ENCODE results near the gene LGALS3.
A peak's percentile ranks its signal among the peaks of the same experiment; 100 is the strongest.

LGALS3 gene

GRCh38 chr14:55120571-55121495, 8.2 kb upstream of the LGALS3 start:
- Histone ChIP-seq H3K9me3 (no peaks in the 10 kb centered on the region), H3K27me3 (ENCODE audit: low read depth) (no peaks in the 10 kb centered on the region), H3K4me1 (peaks cover 21% of the 10 kb centered on the region), H3K36me3 (replicated peaks) (no peaks in the 10 kb centered on the region), H3K4me3 (no peak overlapping the region)
- in situ Hi-C loops (cut with MboI; ENCODE audit: low sequenced_read_pairs): no loop called here
- no peak for DNase-seq (ENCODE audit: low spot score in 2 of 2)

- Histone ChIP-seq H3K4me3 (no peak overlapping the region), H3K36me3 (replicated peaks) (no peaks in the 10 kb centered on the region), H3K9me3 (no peaks in the 10 kb centered on the region), H3K4me1 (peaks cover 21% of the 10 kb centered on the region), H3K27me3 (ENCODE audit: low read depth) (no peaks in the 10 kb centered on the region)
- in situ Hi-C loops (cut with MboI; ENCODE audit: low sequenced_read_pairs): no loop called here
- DNase-seq (ENCODE audit: low spot score in 2 of 2): no peak
Observed at GRCh38 chr14:55121628-55122439, 7.2 kb upstream of the LGALS3 start.

GRCh38 chr14:55122440-55122986, 6.5 kb upstream of the LGALS3 start:
- Histone ChIP-seq H3K9me3 (no peaks in the 10 kb centered on the region), H3K4me3 (no peak overlapping the region), H3K36me3 (replicated peaks) (no peaks in the 10 kb centered on the region), H3K27me3 (ENCODE audit: low read depth) (no peaks in the 10 kb centered on the region), H3K4me1 (peaks cover 21% of the 10 kb centered on the region)
- DNase-seq (ENCODE audit: low spot score in 2 of 2): peak in 1 of 2 experiments; percentile 44
- in situ Hi-C loops (cut with MboI; ENCODE audit: low sequenced_read_pairs): no loop called here

- in situ Hi-C loops (cut with MboI; ENCODE audit: low sequenced_read_pairs): no loop called here
- peaks cover 15% of the 10 kb centered on the region for H3K4me1 ChIP-seq
- H3K4me3 ChIP-seq: no peak overlapping the region
- H3K9me3 ChIP-seq: no peaks in the 10 kb centered on the region
- H3K36me3 ChIP-seq (replicated peaks): no peaks in the 10 kb centered on the region
- no peaks in the 10 kb centered on the region for H3K27me3 ChIP-seq (ENCODE audit: low read depth)
- no peak for DNase-seq (ENCODE audit: low spot score in 2 of 2)
Observed at GRCh38 chr14:55123101-55123500, 6.0 kb upstream of the LGALS3 start.

- Histone ChIP-seq H3K4me1 (peaks cover 13% of the 10 kb centered on the region), H3K9me3 (no peaks in the 10 kb centered on the region), H3K36me3 (replicated peaks) (no peaks in the 10 kb centered on the region), H3K4me3 (no peak overlapping the region), H3K27me3 (ENCODE audit: low read depth) (no peaks in the 10 kb centered on the region)
- no peak for DNase-seq (ENCODE audit: low spot score in 2 of 2)
- in situ Hi-C loops (cut with MboI; ENCODE audit: low sequenced_read_pairs): no loop called here
Observed at GRCh38 chr14:55123852-55124639, 5.0 kb upstream of the LGALS3 start.

- H3K4me3 ChIP-seq: no peak overlapping the region
- no peak for DNase-seq (ENCODE audit: low spot score in 2 of 2)
- H3K4me1 ChIP-seq: peaks cover 14% of the 10 kb centered on the region
- no peaks in the 10 kb centered on the region for H3K36me3 ChIP-seq (replicated peaks)
- in situ Hi-C loops (cut with MboI; ENCODE audit: low sequenced_read_pairs): no loop called here
- H3K9me3 ChIP-seq: no peaks in the 10 kb centered on the region
- H3K27me3 ChIP-seq (ENCODE audit: low read depth): no peaks in the 10 kb centered on the region
Observed at GRCh38 chr14:55124774-55125386, 4.2 kb upstream of the LGALS3 start.

- Histone ChIP-seq H3K4me3 (no peak overlapping the region), H3K36me3 (replicated peaks) (no peaks in the 10 kb centered on the region), H3K9me3 (no peaks in the 10 kb centered on the region), H3K27me3 (ENCODE audit: low read depth) (no peaks in the 10 kb centered on the region), H3K4me1 (peaks cover 16% of the 10 kb centered on the region)
- in situ Hi-C loops (cut with MboI; ENCODE audit: low sequenced_read_pairs): no loop called here
- DNase-seq (ENCODE audit: low spot score in 2 of 2): no peak
Observed at GRCh38 chr14:55125403-55125802, 3.6 kb upstream of the LGALS3 start.

GRCh38 chr14:55126034-55126433, 3.0 kb upstream of the LGALS3 start:
- Histone ChIP-seq H3K9me3 (no peaks in the 10 kb centered on the region), H3K4me3 (no peak overlapping the region), H3K27me3 (ENCODE audit: low read depth) (no peaks in the 10 kb centered on the region), H3K4me1 (peaks cover 16% of the 10 kb centered on the region), H3K36me3 (replicated peaks) (no peaks in the 10 kb centered on the region)
- in situ Hi-C loops (cut with MboI; ENCODE audit: low sequenced_read_pairs): no loop called here
- no peak for DNase-seq (ENCODE audit: low spot score in 2 of 2)

- Histone ChIP-seq H3K4me1 (peaks cover 13% of the 10 kb centered on the region), H3K36me3 (replicated peaks) (no peaks in the 10 kb centered on the region), H3K9me3 (no peaks in the 10 kb centered on the region), H3K27me3 (ENCODE audit: low read depth) (no peaks in the 10 kb centered on the region), H3K4me3 (no peak overlapping the region)
- no peak for DNase-seq (ENCODE audit: low spot score in 2 of 2)
- in situ Hi-C loops (cut with MboI; ENCODE audit: low sequenced_read_pairs): no loop called here
Observed at GRCh38 chr14:55126932-55127459, 2.1 kb upstream of the LGALS3 start.

- no peaks in the 10 kb centered on the region for H3K36me3 ChIP-seq (replicated peaks)
- in situ Hi-C loops (cut with MboI; ENCODE audit: low sequenced_read_pairs): no loop called here
- H3K9me3 ChIP-seq: no peaks in the 10 kb centered on the region
- no peak overlapping the region for H3K4me3 ChIP-seq
- H3K27me3 ChIP-seq (ENCODE audit: low read depth): no peaks in the 10 kb centered on the region
- DNase-seq (ENCODE audit: low spot score in 2 of 2): no peak
- H3K4me1 ChIP-seq: peaks cover 8% of the 10 kb centered on the region
Observed at GRCh38 chr14:55127460-55127951, 1.5 kb upstream of the LGALS3 start.

- Histone ChIP-seq H3K36me3 (replicated peaks) (no peaks in the 10 kb centered on the region), H3K9me3 (no peaks in the 10 kb centered on the region), H3K27me3 (ENCODE audit: low read depth) (no peaks in the 10 kb centered on the region), H3K4me1 (peaks cover 4% of the 10 kb centered on the region), H3K4me3 (peak overlapping the region; percentile 38)
- in situ Hi-C loops (cut with MboI; ENCODE audit: low sequenced_read_pairs): no loop called here
- no peak for DNase-seq (ENCODE audit: low spot score in 2 of 2)
Observed at GRCh38 chr14:55128386-55129085, 516 bp upstream of the LGALS3 start.

GRCh38 chr14:55129428-55130195, 560 bp downstream of the LGALS3 start:
- DNase-seq (ENCODE audit: low spot score in 2 of 2): peak; percentile 16 to 66

More at GRCh38 chr14:55129428-55130195, 560 bp downstream of the LGALS3 start:
- Histone ChIP-seq H3K36me3 (replicated peaks) (no peaks in the 10 kb centered on the region; the same call in 1 of the 2 replicates), H3K9me3 (no peaks in the 10 kb centered on the region), H3K27me3 (ENCODE audit: low read depth) (no peaks in the 10 kb centered on the region), H3K4me3 (peak overlapping the region; percentile 38), H3K4me1 (peaks cover 11% of the 10 kb centered on the region)
- in situ Hi-C loops (cut with MboI; ENCODE audit: low sequenced_read_pairs): no loop called here

All from HAP-1 (cell line).